Right hindlimb (tissue), 1 donor: ENCODE results near the gene TTN.
"Not testable (repeated sequence)": the region's sequence is repeated elsewhere in the genome, so short reads cannot be mapped to it uniquely, and the experiment has no call there.

Experiments used
- DNase-seq: peaks from one replicate; pipeline ENCODE4 v3.0.0-alpha.2; 2018

TTN gene

GRCh38 chr2:178731300-178731699 is 75.9 kb downstream of the TTN start:
- no peak for DNase-seq

GRCh38 chr2:178730049-178730448 is 77.2 kb downstream of the TTN start:
- DNase-seq = no peak

GRCh38 chr2:178723786-178724346 is 83.4 kb downstream of the TTN start:
- no peak for DNase-seq

GRCh38 chr2:178722296-178722695 is 84.9 kb downstream of the TTN start:
- no peak for DNase-seq

GRCh38 chr2:178718988-178719387 is 88.2 kb downstream of the TTN start:
- DNase-seq = no peak

GRCh38 chr2:178718283-178718682 is 88.9 kb downstream of the TTN start:
- DNase-seq = no peak

- DNase-seq = no peak
Measured at GRCh38 chr2:178716394-178716793, 90.8 kb downstream of the TTN start.

GRCh38 chr2:178715366-178715765 is 91.9 kb downstream of the TTN start:
- DNase-seq = no peak

- DNase-seq = peak; percentile 36
Measured at GRCh38 chr2:178707476-178707875, 99.7 kb downstream of the TTN start.

- no peak for DNase-seq
Measured at GRCh38 chr2:178704876-178705275, 102.3 kb downstream of the TTN start.

GRCh38 chr2:178702361-178702760 is 104.9 kb downstream of the TTN start:
- DNase-seq = no peak

GRCh38 chr2:178700922-178701342 is 106.3 kb downstream of the TTN start:
- DNase-seq = no peak

- DNase-seq = no peak
Measured at GRCh38 chr2:178700136-178700535, 107.1 kb downstream of the TTN start.

GRCh38 chr2:178692845-178693244 is 114.4 kb downstream of the TTN start:
- DNase-seq = no peak

- no peak for DNase-seq
Measured at GRCh38 chr2:178689808-178690207, 117.4 kb downstream of the TTN start.

- no peak for DNase-seq
Measured at GRCh38 chr2:178683877-178684276, 123.3 kb downstream of the TTN start.

- no peak for DNase-seq
Measured at GRCh38 chr2:178681081-178681480, 126.1 kb downstream of the TTN start.

- DNase-seq = no peak
Measured at GRCh38 chr2:178679891-178680290, 127.3 kb downstream of the TTN start.

- no peak for DNase-seq
Measured at GRCh38 chr2:178677599-178677998, 129.6 kb downstream of the TTN start.

GRCh38 chr2:178676046-178676445 is 131.2 kb downstream of the TTN start:
- DNase-seq = no peak

- no peak for DNase-seq
Measured at GRCh38 chr2:178674122-178674521, 133.1 kb downstream of the TTN start.

- DNase-seq = no peak
Measured at GRCh38 chr2:178666458-178666857, 140.8 kb downstream of the TTN start.

GRCh38 chr2:178658480-178658879 is 148.7 kb downstream of the TTN start:
- DNase-seq = not testable (repeated sequence)

GRCh38 chr2:178650554-178650953 is 156.7 kb downstream of the TTN start:
- no peak for DNase-seq

GRCh38 chr2:178644919-178645318 is 162.3 kb downstream of the TTN start:
- no peak for DNase-seq

- DNase-seq = no peak
Measured at GRCh38 chr2:178641498-178641897, 165.7 kb downstream of the TTN start.
